H1 (cell line): Measurements from ENCODE around the gene PPP1R14C. TPM values are rescaled to one million over a fixed set of nuclear protein-coding genes. Genes with fewer than 3 reads are reported as not detected.

Experiments used
- ATF3 ChIP-seq: IDR thresholded peaks from 2 replicates; pipeline ENCODE4 v1.6.1; 2011; ENCODE audit warnings: low read depth, mild to moderate bottlenecking, low read length; ENCODE audit not compliant: insufficient read depth
- JUND ChIP-seq: IDR thresholded peaks from 2 replicates; pipeline ENCODE4 v1.6.1; 2011; ENCODE audit warnings: mild to moderate bottlenecking, improper control_type of control experiment, low read length
- RFX5 ChIP-seq: IDR thresholded peaks from 2 replicates; pipeline ENCODE4 v1.6.1; 2011; ENCODE audit warnings: low read depth, low read length, improper control_type of control experiment, borderline replicate concordance
- SP1 ChIP-seq: IDR thresholded peaks from 2 replicates; pipeline ENCODE4 v1.6.1; 2011; ENCODE audit warnings: low read depth, low read length
- SP2 ChIP-seq: IDR thresholded peaks from 2 replicates; pipeline ENCODE4 v1.6.1; 2012; ENCODE audit warnings: mild to moderate bottlenecking, low read length, inconsistent platforms
- TAF7 ChIP-seq: optimal IDR thresholded peaks from 2 replicates; pipeline ENCODE3; 2011; ENCODE audit warnings: low read depth, mild to moderate bottlenecking, inconsistent platforms, low read length, moderate library complexity, borderline replicate concordance
- polyA plus RNA-seq, 7 experiments: library from polyadenylated mRNA; depleted of rRNA in 3 of 7; stranded (reverse) in 5 of 7; unstranded in 2 of 7; fragments of >200 nt in 5 of 7; fragments of 200-250 nt in 2 of 7; gene quantifications; 1 replicate in 5 of 7; 2 replicates in 1 of 7; 4 replicates in 1 of 7; pipeline versions ENCODE4 v1.2.1 to v1.2.3, GENCODE V29; 2011 to 2013; ENCODE audit warnings: missing spikeins in 2 of 7, mixed read lengths in 2 of 7
- total RNA-seq: library from RNA; stranded (reverse); fragmentation: NEBNext Ultra II Directional; extraction: Animal tissue kit (Norgen Biotek cat#: 25700); gene quantifications from 2 replicates; pipeline ENCODE4 v1.2.1, GENCODE V29; 2021
- TF ChIP-seq, protein P1 (sequence below), 3 experiments: IDR thresholded peaks; 1 replicate in 2 of 3; 2 replicates in 1 of 3; pipeline versions ENCODE4 v1.5.1 to v1.6.1; 2011; ENCODE audit warnings: low read length in 3 of 3, mild to moderate bottlenecking in 3 of 3, inconsistent platforms in 2 of 3, low read depth in 1 of 3, moderate library complexity in 1 of 3; ENCODE audit not compliant: insufficient read depth in 1 of 3; ENCODE audit errors: control extremely low read depth in 1 of 3

The PPP1R14C gene
- total and polyA plus RNA-seq, 2 of the 8 experiments (the other 6 are each of a cell fraction or from before 2014, with no cell fraction given): 0.30 to 0.61 TPM

DNA sequence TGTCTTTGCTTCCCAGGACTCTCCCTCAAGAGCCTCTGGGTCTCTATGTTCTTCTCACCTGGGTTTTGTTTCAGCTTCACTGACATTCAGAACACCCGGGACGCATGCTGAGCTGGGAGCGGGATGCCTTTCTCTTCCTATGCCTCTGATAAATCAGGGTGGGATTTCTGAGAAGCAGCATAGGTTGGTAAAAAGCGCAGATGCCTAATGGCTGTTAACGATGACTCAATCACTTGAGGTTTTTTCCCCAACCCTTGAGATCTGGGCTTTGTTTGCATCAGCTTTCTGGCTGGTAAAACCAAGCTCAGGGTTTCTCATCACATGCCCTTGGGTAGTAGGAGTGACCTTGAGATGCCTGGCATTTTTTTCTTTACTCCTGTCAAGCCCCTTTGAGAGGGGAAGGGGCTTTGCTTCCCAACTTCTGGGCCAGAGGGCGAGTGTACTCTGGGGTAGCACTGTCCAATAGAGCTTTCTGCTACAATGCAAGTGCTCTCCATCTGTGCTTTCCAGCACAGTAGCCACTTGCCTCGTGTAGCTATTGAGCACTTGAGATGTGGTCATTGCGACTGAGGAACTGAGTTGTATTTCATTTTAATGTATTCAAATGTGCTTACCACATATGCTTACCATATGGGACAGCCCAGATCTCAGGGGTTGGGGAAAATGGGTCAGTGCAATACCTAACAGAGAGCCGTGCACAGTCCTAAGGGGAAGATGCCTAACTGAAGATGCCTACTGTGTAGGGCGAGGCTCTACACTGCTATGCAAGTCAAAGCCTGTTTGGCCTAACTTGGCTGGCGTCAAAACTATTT is 69.1 kb downstream of the PPP1R14C start (continued):
- TF ChIP-seq RFX5 (no peak), TAF7 (no peak), JUND (no peak), ATF3 (no peak), SP1 (no peak), SP2 (no peak)
- TF ChIP-seq, protein P1, sequence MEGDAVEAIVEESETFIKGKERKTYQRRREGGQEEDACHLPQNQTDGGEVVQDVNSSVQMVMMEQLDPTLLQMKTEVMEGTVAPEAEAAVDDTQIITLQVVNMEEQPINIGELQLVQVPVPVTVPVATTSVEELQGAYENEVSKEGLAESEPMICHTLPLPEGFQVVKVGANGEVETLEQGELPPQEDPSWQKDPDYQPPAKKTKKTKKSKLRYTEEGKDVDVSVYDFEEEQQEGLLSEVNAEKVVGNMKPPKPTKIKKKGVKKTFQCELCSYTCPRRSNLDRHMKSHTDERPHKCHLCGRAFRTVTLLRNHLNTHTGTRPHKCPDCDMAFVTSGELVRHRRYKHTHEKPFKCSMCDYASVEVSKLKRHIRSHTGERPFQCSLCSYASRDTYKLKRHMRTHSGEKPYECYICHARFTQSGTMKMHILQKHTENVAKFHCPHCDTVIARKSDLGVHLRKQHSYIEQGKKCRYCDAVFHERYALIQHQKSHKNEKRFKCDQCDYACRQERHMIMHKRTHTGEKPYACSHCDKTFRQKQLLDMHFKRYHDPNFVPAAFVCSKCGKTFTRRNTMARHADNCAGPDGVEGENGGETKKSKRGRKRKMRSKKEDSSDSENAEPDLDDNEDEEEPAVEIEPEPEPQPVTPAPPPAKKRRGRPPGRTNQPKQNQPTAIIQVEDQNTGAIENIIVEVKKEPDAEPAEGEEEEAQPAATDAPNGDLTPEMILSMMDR (IDR thresholded peaks at IDR 0.05; ENCODE audit: control extremely low read depth in 1 of 3, insufficient read depth in 1 of 3, low read depth in 1 of 3, low read length in 3 of 3): no peak
